HG02870 (cell line): ENCODE measurements around the gene KRTAP10-4.
"Not testable (repeated sequence)": the region's sequence is repeated elsewhere in the genome, so short reads cannot be mapped to it uniquely, and the experiment has no call there.

ENCODE experiments used
- ATAC-seq: cut with Tn5 transposase; IDR thresholded peaks from one replicate; pipeline ENCODE4 v1.9.1; 2021; ENCODE audit warnings: mild to moderate bottlenecking, moderate library complexity; ENCODE audit not compliant: unreplicated experiment

The KRTAP10-4 gene

DNA sequence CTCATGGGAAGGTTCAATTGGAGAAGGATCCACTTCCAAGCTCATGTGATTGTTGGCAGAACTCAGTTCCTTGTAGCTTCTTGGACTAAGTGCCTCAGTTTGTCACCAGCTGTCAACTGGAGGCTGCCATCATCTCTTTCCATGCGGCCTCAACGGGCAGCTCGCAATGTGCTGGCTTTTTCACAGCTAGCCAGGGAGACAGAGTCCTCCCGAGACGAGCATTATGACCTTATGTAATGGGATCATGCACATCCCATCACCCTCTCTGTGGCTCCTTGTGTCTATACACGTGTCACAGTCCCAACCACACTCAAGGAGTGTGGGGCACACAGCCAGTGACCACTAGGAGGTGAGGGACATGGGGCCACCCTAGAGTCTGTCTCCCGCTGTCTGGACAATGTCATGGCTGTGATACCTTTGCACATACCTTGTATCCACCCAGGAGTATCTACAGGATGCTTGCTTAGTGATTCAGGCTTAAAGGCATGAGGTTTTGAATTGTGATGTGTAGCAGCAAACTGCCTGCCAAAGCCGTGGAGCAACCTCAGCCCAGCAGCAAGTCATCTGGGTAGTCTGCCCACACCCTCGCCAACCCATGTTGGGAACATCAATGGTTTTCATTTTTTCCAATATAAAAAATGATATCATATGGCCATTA is 22.7 kb downstream of the KRTAP10-4 start:
- ATAC-seq, result no peak

DNA sequence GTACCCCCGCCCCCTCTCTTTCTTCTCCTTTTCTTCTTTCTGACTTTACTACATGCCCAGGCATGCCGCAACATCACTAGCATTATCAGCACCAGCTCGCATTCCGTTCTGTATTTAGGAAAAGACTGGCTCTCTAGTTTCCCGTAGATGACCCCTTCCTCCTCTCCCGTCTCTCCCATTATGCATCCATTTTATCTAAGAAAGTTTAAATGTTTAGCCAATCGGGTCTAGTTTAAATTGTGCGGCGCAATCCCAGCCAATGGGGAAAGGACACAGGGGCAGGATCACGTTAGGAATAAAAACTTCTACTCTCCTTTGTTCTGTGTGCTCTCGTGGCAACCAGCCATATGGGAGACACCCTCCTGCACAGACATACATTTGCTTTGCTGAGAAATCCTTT is 24.5 kb downstream of the KRTAP10-4 start:
- no peak for ATAC-seq

DNA sequence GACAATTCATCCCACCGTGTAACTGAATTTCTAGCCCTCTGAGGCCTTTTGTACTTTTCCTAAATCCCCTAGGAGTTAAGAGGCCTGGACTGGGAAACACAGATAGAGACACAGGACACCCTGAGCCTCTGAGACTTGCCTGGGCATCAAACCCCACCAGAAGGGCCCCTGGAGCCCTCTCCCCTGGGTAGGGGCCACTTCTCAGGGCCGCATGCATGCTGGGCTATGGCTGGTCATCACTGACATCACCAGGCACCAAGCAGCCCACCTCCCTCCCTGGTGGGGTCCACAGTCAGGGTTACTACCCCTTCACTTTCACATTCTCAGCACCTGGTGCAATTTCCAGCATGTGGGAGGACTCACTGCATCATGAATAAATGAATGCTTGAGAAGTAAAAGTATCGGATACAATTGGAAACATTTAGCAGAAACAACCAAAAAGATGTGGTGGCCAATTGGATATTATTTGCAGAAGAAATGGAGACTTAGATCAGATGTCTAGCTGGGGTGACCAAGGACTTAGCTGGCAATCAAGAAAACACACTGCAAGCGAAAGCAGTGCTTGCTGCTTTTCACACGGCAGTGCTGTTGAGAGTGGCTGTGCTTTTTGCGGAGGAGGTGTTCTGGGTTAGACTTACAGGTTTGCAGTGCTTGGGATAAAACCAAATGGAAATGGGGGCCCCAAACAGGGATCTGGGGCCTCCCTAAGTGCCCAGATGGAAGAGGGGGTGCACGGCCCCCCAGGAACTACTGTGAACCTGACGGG is 25.9 kb downstream of the KRTAP10-4 start:
- ATAC-seq, result no peak

DNA sequence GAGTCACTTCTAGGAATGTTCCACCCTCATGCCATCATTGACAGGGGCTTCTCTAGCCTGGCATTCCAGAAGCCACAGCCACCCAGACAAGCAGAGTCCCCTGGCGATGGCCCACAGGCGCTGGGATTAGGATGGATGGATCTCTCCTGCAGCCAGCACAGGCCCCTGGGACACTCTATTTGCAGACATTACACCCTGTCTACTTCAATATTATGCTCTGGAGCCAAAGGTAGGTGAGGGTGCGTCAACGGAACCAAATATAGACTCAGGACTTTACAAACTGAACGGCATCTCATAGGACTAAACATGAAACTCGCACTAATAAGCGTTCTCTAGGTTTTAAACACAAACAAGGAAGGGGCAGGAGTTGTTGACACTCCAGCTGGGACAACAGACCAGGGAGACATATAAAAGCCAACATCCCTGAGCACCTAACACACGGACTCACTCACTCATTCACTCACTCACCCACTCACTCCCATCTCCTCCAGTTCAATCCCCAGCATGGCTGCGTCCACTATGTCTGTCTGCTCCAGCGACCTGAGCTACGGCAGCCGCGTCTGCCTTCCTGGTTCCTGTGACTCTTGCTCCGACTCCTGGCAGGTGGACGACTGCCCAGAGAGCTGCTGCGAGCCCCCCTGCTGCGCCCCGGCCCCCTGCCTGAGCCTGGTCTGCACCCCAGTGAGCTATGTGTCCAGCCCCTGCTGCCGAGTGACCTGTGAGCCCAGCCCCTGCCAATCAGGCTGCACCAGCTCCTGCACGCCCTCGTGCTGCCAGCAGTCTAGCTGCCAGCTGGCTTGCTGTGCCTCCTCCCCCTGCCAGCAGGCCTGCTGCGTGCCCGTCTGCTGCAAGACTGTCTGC is 26.8 kb downstream of the KRTAP10-4 start, which contains the start of gene KRTAP10-7:
KRTAP10-7 (plus strand) TSS at position 480 of the 861 bp plus-strand sequence; CDS start at position 505, 25 bp downstream.
- ATAC-seq, result not testable (repeated sequence)

DNA sequence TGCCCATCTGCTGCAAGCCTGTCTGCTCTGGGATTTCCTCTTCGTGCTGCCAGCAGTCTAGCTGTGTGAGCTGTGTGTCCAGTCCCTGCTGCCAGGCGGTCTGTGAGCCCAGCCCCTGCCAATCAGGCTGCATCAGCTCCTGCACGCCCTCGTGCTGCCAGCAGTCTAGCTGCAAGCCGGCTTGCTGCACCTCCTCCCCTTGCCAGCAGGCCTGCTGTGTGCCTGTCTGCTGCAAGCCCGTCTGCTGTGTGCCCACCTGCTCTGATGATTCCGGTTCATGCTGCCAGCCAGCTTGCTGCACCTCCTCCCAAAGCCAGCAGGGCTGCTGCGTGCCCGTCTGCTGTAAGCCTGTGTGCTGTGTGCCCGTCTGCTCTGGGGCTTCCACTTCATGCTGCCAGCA is 27.6 kb downstream of the KRTAP10-4 start:
- not testable (repeated sequence) for ATAC-seq

DNA sequence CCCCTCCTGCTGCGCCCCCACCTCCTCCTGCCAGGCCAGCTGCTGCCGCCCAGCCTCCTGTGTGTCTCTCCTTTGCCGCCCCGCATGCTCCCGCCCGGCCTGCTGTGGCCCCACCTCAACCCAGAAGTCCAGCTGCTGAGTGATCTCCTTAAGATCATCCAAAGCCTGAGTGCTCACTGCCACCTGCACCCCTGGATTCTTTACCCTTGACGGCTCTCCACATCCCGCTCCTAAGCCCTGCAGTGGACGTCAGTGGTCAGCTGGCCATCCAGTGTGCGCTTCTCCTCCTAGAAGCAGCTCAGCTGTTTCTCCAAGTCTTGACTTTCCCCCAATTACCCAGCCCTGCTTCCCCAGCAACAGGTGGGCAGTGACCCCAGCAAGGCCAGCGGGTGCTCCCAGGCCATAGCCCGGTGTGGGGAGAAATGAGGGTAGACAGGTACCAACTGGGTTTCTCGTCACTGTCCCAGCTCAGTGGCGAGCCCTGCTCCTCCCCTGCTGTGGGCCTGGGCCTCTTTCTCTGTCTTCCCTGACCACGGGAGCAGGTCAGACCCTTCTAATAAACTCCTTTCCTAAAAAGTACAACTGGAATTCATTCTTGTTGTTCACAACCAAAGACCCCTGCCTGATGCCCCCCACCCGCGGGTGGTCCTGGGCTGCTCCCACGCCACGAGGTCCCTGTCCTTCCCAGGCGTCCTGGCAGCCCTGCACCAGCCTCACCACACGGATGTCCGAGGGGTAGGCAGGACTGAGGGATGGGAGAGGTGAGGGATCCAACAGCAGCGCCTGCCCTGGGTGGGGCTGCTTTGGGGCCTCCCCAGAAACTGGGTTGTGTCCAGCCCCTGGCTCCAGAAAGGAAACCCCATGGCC is 28.3 kb downstream of the KRTAP10-4 start:
- no peak for ATAC-seq

DNA sequence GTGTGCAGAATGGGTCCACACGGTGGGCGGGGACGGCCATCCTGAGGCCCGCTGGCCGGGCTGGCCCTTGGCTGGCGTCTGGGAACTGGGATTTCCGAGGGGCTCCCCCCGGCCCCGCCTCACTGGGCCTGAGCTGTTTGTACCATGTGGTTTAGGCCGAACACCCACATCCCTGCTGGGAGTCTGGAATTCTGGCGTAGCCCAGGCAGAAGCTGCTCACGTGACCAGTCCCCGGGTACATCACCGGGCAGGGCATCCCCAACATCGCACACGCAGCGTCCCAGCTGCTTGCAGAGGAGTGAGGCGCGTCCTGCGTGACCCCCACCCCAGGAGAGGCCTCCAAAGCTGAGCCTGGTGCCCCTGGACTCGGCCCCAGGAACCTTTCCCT is 28.9 kb downstream of the KRTAP10-4 start:
- no peak for ATAC-seq

DNA sequence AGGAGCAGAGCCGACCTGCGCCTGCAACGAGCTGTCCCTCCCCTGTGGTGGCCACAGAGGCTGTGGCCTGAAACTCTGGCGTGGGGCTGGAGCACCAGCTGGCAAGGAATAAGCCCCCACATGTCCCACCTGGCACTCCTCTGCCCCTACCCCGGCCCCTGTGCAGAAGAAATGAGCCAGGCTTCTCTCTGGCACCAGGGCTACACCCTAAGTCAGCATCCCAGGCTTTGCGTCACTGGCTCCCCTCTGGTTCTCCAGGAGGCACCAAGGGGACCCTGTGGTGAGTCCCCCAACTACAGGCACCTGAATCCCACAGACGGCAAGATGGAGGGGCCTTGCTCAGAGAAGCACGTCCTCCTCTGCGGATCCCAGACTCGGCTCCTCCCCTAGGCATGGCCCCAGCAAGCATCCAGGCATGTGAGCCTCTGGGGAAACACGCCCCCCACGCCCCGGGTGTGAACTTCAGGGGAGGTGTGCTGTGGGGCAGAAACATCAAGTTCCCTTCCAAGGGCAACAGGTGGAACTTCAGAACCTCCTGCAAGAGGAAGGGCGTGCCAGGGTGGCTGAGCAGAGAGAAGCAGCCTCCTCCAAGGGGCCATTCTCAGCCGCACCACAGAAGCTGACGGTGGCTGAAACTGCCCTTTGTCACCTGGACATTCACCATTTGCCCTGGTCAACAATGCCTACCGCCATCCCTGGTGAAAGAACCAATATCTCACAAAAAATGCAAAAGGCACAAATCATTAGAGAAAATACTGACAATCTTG is 29.8 kb downstream of the KRTAP10-4 start:
- no peak for ATAC-seq

DNA sequence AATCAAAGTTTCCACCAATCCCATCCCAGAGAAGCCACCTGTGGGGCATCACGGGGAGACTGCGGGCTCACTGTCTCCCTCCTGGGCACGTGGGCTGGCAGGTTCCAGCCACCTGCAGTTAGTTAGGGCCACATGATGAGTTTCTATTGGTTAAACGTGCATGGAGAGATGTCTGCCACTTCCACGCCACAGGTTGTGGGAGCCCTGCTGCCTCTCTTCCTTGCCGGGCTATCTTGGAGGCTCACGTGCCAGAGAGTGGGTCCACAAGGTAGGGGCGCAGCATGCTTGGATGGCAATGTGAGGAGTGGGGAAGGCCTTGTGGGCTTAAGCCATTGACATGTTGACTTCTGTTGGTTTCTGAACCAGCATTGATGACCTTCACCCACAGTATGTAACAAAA is 30.4 kb downstream of the KRTAP10-4 start:
- ATAC-seq, result no peak

DNA sequence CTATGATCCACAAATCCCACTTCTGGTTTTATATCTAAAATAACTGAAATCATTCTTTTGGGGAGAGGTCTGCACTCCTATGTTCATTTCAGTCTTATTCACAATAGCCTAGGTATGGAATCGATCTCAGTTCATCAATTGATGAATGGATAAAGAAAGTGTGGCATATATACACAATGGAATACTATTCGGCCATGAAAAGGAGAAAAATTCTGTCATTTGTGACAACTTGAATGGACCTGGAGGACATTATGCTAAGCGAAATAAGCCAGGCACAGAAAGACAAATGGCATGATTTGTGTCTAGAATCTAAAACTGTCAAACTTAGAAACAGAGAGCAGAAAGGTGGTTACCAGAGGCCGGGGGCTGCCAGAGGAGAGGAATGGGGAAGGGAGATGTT is 33.0 kb downstream of the KRTAP10-4 start:
- ATAC-seq, result no peak

DNA sequence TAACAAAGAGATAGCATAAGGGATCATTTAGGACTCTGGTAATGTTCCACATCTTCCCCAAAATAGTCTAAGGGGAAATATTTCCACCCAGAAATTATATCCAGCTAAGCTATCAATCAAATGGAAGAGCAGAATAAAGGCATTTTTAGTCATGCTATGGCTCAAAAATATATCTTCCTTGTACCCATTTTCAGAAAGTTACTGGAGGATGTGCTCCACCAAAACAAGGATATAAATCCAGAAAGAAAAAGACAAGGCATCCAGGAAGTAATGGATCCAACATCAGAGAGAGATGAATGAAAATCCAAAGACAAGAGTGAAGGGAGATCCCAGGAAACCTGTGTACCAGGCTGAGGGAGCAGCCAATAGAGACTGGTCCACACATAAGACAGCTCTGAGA is 35.7 kb downstream of the KRTAP10-4 start:
- ATAC-seq, result no peak

DNA sequence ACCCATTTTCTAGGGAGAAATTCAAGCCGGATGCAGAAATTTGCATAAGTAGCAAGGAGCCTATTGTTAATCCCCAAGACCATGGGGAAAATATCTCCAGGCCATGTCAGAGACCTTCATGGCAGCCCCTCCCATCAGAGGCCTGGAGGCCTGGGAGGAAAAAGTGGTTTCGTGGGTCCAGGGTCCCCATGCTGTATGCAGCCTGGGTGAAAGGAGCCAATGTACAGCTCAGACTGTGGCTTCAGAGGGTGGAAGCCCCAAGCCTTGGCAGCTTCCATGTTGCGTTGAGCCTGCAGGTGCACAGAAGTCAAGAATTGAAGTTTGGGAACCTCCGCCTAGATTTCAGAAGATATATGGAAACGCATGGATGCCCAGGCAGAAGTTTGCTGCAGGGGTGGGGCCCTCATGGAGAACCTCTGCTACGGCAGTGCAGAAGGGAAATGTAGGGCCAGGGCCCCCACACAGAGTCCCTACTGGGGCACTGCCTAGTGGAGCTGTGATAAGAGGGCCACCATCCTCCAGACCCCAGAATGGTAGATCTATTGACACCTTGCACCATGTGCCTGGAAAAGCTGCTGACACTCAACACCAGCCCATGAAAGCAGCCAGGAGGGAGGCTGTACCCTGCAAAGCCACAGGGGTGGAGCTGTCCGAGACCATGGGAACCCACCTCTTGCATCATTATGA is 36.8 kb downstream of the KRTAP10-4 start:
- ATAC-seq, result not testable (repeated sequence)

DNA sequence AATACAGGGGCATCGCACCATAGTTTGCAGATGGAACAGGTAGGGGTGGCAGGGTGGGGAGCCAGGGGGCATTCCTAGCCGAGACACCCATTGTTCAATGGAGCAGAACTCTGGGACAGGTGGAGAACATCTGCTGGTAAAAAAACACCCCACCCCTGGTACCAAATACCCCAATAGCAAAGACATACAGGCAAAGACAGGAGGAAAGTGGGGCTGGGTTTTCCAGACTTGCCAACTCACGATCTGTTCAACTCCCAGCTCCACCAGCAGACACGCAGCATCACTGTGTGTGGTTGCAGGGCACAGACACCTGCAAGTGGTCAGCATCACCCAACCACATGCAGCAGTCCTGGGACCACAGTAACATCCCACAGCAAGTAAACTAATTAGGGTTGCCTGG is 38.0 kb downstream of the KRTAP10-4 start:
- ATAC-seq, result no peak

DNA sequence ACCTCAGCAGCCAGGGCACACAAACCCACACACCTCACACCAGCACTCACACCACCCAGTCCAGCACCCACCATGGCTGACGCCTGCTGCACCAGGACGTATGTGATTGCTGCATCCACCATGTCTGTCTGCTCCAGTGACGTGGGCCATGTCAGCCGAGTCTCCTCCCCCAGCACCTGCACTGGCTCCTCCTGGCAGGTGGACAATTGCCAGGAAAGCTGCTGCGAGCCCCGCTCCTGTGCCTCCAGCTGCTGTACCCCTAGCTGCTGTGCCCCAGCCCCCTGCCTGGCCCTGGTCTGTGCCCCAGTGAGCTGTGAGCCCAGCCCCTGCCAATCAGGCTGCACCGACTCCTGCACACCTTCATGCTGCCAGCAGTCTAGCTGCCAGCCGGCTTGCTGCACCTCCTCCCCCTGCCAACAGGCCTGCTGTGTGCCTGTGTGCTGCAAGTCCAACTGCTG is 38.5 kb downstream of the KRTAP10-4 start, which contains the start of gene KRTAP10-8:
KRTAP10-8 (plus strand) TSS at position 51 of the 458 bp plus-strand sequence; CDS start at position 73, 22 bp downstream.
- no peak for ATAC-seq

DNA sequence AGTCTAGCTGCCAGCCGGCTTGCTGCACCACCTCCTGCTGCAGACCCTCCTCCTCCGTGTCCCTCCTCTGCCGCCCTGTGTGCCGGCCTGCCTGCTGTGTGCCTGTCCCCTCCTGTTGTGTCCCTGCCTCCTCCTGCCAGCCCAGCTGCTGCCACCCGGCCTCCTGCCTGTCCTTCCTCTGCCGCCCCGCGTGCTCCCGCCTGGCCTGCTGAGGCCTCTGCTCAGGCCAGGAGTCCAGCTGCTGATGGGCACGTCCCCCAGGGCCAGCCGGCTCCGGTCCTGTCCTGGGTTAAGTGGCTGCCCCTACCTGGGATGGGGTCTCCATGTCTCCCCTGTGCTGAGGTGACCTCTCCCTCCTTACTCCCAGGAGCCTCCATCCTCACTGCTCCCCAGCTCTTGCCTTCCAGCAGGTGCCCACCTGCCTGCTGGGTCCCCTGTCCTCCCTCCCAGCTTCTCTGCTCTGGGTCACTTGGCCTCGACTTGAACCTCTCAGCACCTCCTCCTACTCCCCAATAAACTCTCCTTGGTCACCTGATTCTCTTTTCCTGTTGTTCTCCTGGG is 39.2 kb downstream of the KRTAP10-4 start:
- no peak for ATAC-seq

DNA sequence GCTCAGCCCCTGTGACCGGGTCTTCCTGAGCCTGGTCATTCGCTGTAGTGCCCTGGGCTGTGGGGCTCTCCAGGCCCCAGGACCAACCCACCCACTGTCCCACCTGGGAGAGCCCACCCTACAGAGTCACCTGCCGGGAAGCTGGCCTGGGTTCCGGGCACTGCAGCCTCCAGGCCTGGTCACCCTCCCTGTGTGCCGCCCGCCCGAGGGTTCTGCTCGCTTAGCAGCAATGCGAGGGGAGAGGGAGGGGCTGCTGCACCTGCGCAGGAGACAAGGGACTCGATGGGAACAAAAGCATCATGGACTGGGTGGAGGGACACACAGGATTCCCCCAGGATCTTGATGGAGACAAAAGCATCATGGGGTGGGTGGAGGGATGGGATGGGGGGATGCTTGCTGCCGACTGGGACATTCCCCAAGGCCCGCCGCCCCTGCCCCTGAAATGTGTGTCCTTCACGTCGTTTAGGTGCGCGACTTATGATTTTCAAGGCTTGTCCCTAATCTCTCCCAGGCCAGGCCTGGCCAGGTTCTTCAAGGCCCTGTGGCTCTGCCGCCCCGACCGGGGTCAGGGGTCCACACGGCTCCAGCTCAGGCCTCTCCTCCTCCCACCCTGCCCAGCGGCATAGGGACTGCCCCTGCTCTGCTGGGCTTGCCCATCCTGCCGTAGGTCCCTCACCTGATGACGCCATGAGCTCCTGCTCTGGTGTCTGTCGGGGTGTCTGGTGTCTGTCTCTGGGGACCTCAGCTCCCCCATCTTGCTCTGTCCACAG is 40.0 kb downstream of the KRTAP10-4 start:
- no peak for ATAC-seq

DNA sequence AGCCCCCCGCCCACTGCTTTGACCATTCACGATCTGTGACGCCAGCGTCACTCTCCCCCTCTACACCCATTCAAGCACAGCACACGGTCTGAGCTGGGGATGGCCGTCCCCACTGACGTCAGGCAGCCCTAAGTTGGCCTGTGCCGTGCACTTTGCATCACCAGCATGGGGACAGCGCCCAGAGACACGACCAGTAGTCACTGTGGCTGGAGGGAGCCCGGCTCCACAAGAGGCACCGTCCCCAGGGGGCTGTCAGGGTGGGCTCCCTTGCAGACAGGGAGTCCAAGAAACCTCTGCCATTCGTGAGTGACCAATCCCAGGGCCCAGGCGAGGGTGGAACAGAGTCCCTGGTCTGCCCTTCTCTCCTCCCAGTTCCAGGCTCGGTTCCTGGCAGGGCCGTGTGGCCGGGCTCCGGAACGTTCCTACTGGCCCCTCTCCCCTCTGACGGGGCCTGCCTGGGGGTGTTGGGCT is 40.7 kb downstream of the KRTAP10-4 start:
- no peak for ATAC-seq

DNA sequence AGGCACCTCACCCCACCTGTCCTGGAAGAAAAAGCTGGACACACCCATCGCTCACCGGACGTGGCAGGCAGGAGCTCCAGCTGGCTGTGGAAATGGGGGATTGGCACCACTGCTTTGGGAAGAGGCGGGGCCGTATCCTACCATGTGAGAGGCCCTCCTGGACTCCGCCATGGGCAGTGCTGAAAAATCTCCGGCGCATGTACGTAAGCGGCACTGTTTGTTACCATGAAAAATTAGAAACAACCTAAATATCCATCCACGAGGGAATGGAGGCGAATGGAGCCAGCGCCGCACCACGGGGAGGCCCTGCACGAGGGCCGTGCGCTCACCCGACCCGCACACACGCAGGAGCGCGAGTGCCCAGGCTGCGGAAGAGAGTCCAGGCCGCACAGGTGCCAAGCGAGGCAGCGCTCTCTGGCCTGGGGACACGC is 41.4 kb downstream of the KRTAP10-4 start:
- ATAC-seq, result no peak
